NT2/D1 (cell line): ENCODE results near the gene SYNDIG1.

ENCODE experiments used
- SUZ12 ChIP-seq: IDR thresholded peaks from 2 replicates; pipeline ENCODE4 v1.6.1; 2011; ENCODE audit not compliant: insufficient read length, insufficient read depth; ENCODE audit errors: extremely low read depth
- YY1 ChIP-seq: IDR thresholded peaks from 2 replicates; pipeline ENCODE4 v1.6.1; 2011; ENCODE audit not compliant: insufficient read length, insufficient read depth
- ZNF274 ChIP-seq: IDR thresholded peaks from 2 replicates; pipeline ENCODE4 v1.6.1; 2011; ENCODE audit warnings: mild to moderate bottlenecking, low read depth, low read length

DNA sequence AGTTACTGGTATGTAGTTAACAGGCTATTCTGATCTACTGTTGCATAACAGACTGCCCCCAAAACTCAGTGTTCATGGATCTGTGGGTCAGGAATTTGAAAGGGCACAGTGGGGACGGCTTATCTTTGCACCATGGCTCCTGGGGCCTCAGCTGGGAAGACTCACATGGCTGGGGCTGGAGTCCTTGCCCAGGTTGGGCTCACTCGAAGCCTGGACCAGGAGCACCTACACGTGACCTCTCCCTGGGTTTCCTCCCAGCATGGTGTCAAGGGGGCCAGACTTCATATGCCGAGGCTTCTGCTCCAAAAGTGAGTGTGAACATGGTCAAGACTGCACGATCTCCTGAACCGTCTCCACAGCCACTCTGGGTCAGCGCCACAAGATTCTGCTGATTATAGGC, 11.7 kb downstream of the SYNDIG1 start:
- TF ChIP-seq ZNF274: no peak
- no peak for TF ChIP-seq SUZ12
- no peak for TF ChIP-seq YY1
